IPS-18c (cell line): Measurements from ENCODE around the gene ZNF548.
"Not testable (repeated sequence)": the region's sequence is repeated elsewhere in the genome, so short reads cannot be mapped to it uniquely, and the experiment has no call there.

Experiments used
- H3K4me3 ChIP-seq: 2 replicates; pipeline ENCODE4 v1.7.0; 2013; ENCODE audit warnings: low read depth, mild to moderate bottlenecking, low read length, moderate library complexity; ENCODE audit not compliant: insufficient read depth
- H3K9me3 ChIP-seq: one replicate; pipeline ENCODE4 v1.6.1; 2013; ENCODE audit warnings: mild to moderate bottlenecking, low read length, moderate library complexity; ENCODE audit not compliant: control insufficient read depth, insufficient read depth

The ZNF548 gene

GRCh38 chr19:57389730-57390598 is at the start of gene ZNF548:
TSS of gene ZNF548 (plus strand) at chr19:57389854. CDS start at chr19:57390100, 246 bp downstream.
- H3K4me3 ChIP-seq: peak within 1 kb of the TSS; percentile 84

GRCh38 chr19:57342582-57342981 is 47.1 kb upstream of the ZNF548 start:
- Histone ChIP-seq H3K9me3 (no peaks in the 10 kb centered on the region), H3K4me3 (no peak overlapping the region)

More at GRCh38 chr19:57389730-57390598, at the start of gene ZNF548:
- no peaks in the 10 kb centered on the region for H3K9me3 ChIP-seq

GRCh38 chr19:57348136-57348535 is 41.5 kb upstream of the ZNF548 start:
- no peaks in the 10 kb centered on the region for H3K9me3 ChIP-seq
- H3K4me3 ChIP-seq: no peak overlapping the region

GRCh38 chr19:57350877-57351805 is 38.5 kb upstream of the ZNF548 start, which contains the start of gene ZNF304:
TSS of gene ZNF304 (plus strand) at chr19:57351271. CDS start at chr19:57351665, 394 bp downstream.
- no peaks in the 10 kb centered on the region for H3K9me3 ChIP-seq
- H3K4me3 ChIP-seq: peak within 1 kb of the TSS; percentile 94

- Histone ChIP-seq H3K4me3 (peak overlapping the region; percentile 94), H3K9me3 (no peaks in the 10 kb centered on the region)
Observed at GRCh38 chr19:57351867-57352266, 37.8 kb upstream of the ZNF548 start.

- Histone ChIP-seq H3K9me3 (no peaks in the 10 kb centered on the region), H3K4me3 (no peak overlapping the region)
Observed at GRCh38 chr19:57355916-57356315, 33.7 kb upstream of the ZNF548 start.

GRCh38 chr19:57357406-57357805 is 32.2 kb upstream of the ZNF548 start:
- no peaks in the 10 kb centered on the region for H3K9me3 ChIP-seq
- H3K4me3 ChIP-seq: no peak overlapping the region

- no peak overlapping the region for H3K4me3 ChIP-seq
Observed at GRCh38 chr19:57359300-57359699, 30.4 kb upstream of the ZNF548 start.

GRCh38 chr19:57362419-57362818 is 27.2 kb upstream of the ZNF548 start:
- H3K4me3 ChIP-seq: peak overlapping the region; percentile 40; the same call in 1 of the 2 replicates
- no peaks in the 10 kb centered on the region for H3K9me3 ChIP-seq

More at GRCh38 chr19:57359300-57359699, 30.4 kb upstream of the ZNF548 start:
- no peaks in the 10 kb centered on the region for H3K9me3 ChIP-seq

GRCh38 chr19:57362997-57363687 is 26.5 kb upstream of the ZNF548 start, which contains the start of the genes TRAPPC2B and ZNF547:
TSS of gene TRAPPC2B (plus strand) at chr19:57363551. CDS start at chr19:57364834, 1,283 bp downstream.
TSS of gene ZNF547 (plus strand) at chr19:57363551. CDS start at chr19:57368556, 5,005 bp downstream.
- Histone ChIP-seq H3K4me3 (peak within 1 kb of the TSS; percentile 84), H3K9me3 (no peaks in the 10 kb centered on the region)

- H3K9me3 ChIP-seq: no peaks in the 10 kb centered on the region
Observed at GRCh38 chr19:57363688-57364181, 25.9 kb upstream of the ZNF548 start.

GRCh38 chr19:57366776-57367175 is 22.9 kb upstream of the ZNF548 start:
- no peak overlapping the region for H3K4me3 ChIP-seq
- H3K9me3 ChIP-seq: no peaks in the 10 kb centered on the region

More at GRCh38 chr19:57363688-57364181, 25.9 kb upstream of the ZNF548 start:
- H3K4me3 ChIP-seq: peak overlapping the region; percentile 84

GRCh38 chr19:57374179-57374578 is 15.5 kb upstream of the ZNF548 start:
- H3K4me3 ChIP-seq: no peak overlapping the region
- peaks cover 16% of the 10 kb centered on the region for H3K9me3 ChIP-seq

- peaks cover 16% of the 10 kb centered on the region for H3K9me3 ChIP-seq
- H3K4me3 ChIP-seq: not testable (repeated sequence)
Observed at GRCh38 chr19:57374647-57375046, 15.0 kb upstream of the ZNF548 start.

GRCh38 chr19:57376151-57376550 is 13.5 kb upstream of the ZNF548 start:
- Histone ChIP-seq H3K9me3 (peaks cover 16% of the 10 kb centered on the region), H3K4me3 (no peak overlapping the region)

- peaks cover 16% of the 10 kb centered on the region for H3K9me3 ChIP-seq
Observed at GRCh38 chr19:57377498-57378146, 12.0 kb upstream of the ZNF548 start.

More at GRCh38 chr19:57377498-57378146, 12.0 kb upstream of the ZNF548 start:
- no peak overlapping the region for H3K4me3 ChIP-seq
